GM21786 (cell line): ENCODE data around the gene SPPL3.
"Not testable (repeated sequence)": the region's sequence is repeated elsewhere in the genome, so short reads cannot be mapped to it uniquely, and the experiment has no call there.

Experiments
- ATAC-seq: cut with Tn5 transposase; IDR thresholded peaks from one replicate; pipeline ENCODE4 v1.9.1; 2021; ENCODE audit not compliant: unreplicated experiment

SPPL3 gene

GRCh38 chr12:120754792-120755191 is 149.4 kb downstream of the SPPL3 start:
- no peak for ATAC-seq

GRCh38 chr12:120751389-120751788 is 152.8 kb downstream of the SPPL3 start:
- no peak for ATAC-seq

- no peak for ATAC-seq
These were observed 153.4 kb downstream of the SPPL3 start for GRCh38 chr12:120750806-120751205.

GRCh38 chr12:120749256-120749655 is 154.9 kb downstream of the SPPL3 start:
- no peak for ATAC-seq

- ATAC-seq: no peak
These were observed 155.9 kb downstream of the SPPL3 start for GRCh38 chr12:120748242-120748641.

- no peak for ATAC-seq
These were observed 159.2 kb downstream of the SPPL3 start for GRCh38 chr12:120744922-120745493.

- ATAC-seq: no peak
These were observed 162.4 kb downstream of the SPPL3 start for GRCh38 chr12:120741476-120742421.

- ATAC-seq: no peak
These were observed 163.3 kb downstream of the SPPL3 start for GRCh38 chr12:120740871-120741270.

- no peak for ATAC-seq
These were observed 164.1 kb downstream of the SPPL3 start for GRCh38 chr12:120739821-120740613.

GRCh38 chr12:120739031-120739762 is 165.0 kb downstream of the SPPL3 start:
- no peak for ATAC-seq

- no peak for ATAC-seq
These were observed 165.7 kb downstream of the SPPL3 start for GRCh38 chr12:120738252-120739030.

- no peak for ATAC-seq
These were observed 166.5 kb downstream of the SPPL3 start for GRCh38 chr12:120737557-120738251.

GRCh38 chr12:120736404-120737331 is 167.5 kb downstream of the SPPL3 start:
- no peak for ATAC-seq

GRCh38 chr12:120735181-120735580 is 169.0 kb downstream of the SPPL3 start:
- ATAC-seq: no peak

GRCh38 chr12:120734210-120734609 is 169.9 kb downstream of the SPPL3 start:
- no peak for ATAC-seq

GRCh38 chr12:120733574-120733973 is 170.6 kb downstream of the SPPL3 start:
- ATAC-seq: no peak

GRCh38 chr12:120732198-120732597 is 172.0 kb downstream of the SPPL3 start:
- ATAC-seq: not testable (repeated sequence)

GRCh38 chr12:120726961-120727360 is 177.2 kb downstream of the SPPL3 start:
- ATAC-seq: no peak

- no peak for ATAC-seq
These were observed 177.7 kb downstream of the SPPL3 start for GRCh38 chr12:120726510-120726793.
